HG02763 (cell line): Measurements from ENCODE around the gene APBA1.
A peak's percentile ranks its signal among the peaks of the same experiment; 100 is the strongest.

Experiments
- ATAC-seq: cut with Tn5 transposase; IDR thresholded peaks from one replicate; pipeline ENCODE4 v1.9.1; 2021; ENCODE audit warnings: mild to moderate bottlenecking, moderate library complexity; ENCODE audit not compliant: unreplicated experiment

The APBA1 gene

GRCh38 chr9:69671879-69672595 is at the start of gene APBA1:
APBA1 (minus strand) TSS chr9:69672371.
- ATAC-seq, result peak; percentile 42

- ATAC-seq, result no peak
Observed at GRCh38 chr9:69719983-69720382, 47.8 kb upstream of the APBA1 start.

GRCh38 chr9:69719367-69719766 is 47.2 kb upstream of the APBA1 start:
- ATAC-seq, result no peak

- ATAC-seq, result no peak
Observed at GRCh38 chr9:69718218-69718617, 46.0 kb upstream of the APBA1 start.

GRCh38 chr9:69715825-69716224 is 43.7 kb upstream of the APBA1 start:
- ATAC-seq, result no peak

GRCh38 chr9:69715096-69715495 is 42.9 kb upstream of the APBA1 start:
- no peak for ATAC-seq

GRCh38 chr9:69697475-69697874 is 25.3 kb upstream of the APBA1 start:
- no peak for ATAC-seq

- no peak for ATAC-seq
Observed at GRCh38 chr9:69696802-69697201, 24.6 kb upstream of the APBA1 start.

GRCh38 chr9:69689991-69690538 is 17.9 kb upstream of the APBA1 start:
- ATAC-seq, result no peak

- no peak for ATAC-seq
Observed at GRCh38 chr9:69683927-69684326, 11.8 kb upstream of the APBA1 start.

- no peak for ATAC-seq
Observed at GRCh38 chr9:69678843-69679538, 6.8 kb upstream of the APBA1 start.

GRCh38 chr9:69677931-69678330 is 5.8 kb upstream of the APBA1 start:
- no peak for ATAC-seq

- no peak for ATAC-seq
Observed at GRCh38 chr9:69675563-69675962, 3.4 kb upstream of the APBA1 start.

- ATAC-seq, result no peak
Observed at GRCh38 chr9:69674716-69675438, 2.7 kb upstream of the APBA1 start.

- no peak for ATAC-seq
Observed at GRCh38 chr9:69674112-69674685, 2.0 kb upstream of the APBA1 start.

- ATAC-seq, result no peak
Observed at GRCh38 chr9:69673311-69673640, 1.1 kb upstream of the APBA1 start.

- ATAC-seq, result peak; percentile 88
Observed at GRCh38 chr9:69672596-69673310, 582 bp upstream of the APBA1 start.

GRCh38 chr9:69671311-69671878 is 776 bp downstream of the APBA1 start:
- no peak for ATAC-seq

- no peak for ATAC-seq
Observed at GRCh38 chr9:69667306-69667705, 4.9 kb downstream of the APBA1 start.

- no peak for ATAC-seq
Observed at GRCh38 chr9:69660304-69660703, 11.9 kb downstream of the APBA1 start.
